Colonic mucosa (tissue), 4 donors: ENCODE results near the gene TREM2. TPM values are rescaled to one million over a fixed set of nuclear protein-coding genes. Genes with fewer than 3 reads are reported as not detected.

Experiments used
- DNase-seq: peaks from one replicate; pipeline ENCODE4 v3.0.0-alpha.2; 2020
- H3K27ac ChIP-seq: fragments of 200-600 bp; one replicate; pipeline ENCODE4 v1.8.0; 2021
- H3K27me3 ChIP-seq: fragments of 200-600 bp; one replicate; pipeline ENCODE4 v1.8.0; 2021
- H3K36me3 ChIP-seq: fragments of 200-600 bp; one replicate; pipeline ENCODE4 v1.8.0; 2021
- H3K4me1 ChIP-seq: fragments of 200-600 bp; one replicate; pipeline ENCODE4 v1.8.0; 2021; ENCODE audit warnings: mild to moderate bottlenecking
- H3K4me3 ChIP-seq: fragments of 200-600 bp; one replicate; pipeline ENCODE4 v1.8.0; 2021
- H3K9ac ChIP-seq, 2 donors: one replicate each; pipeline ENCODE4 v1.7.0; 2013; ENCODE audit warnings: control low read depth in 2 of 2, low read depth in 2 of 2, low read length in 2 of 2
- H3K9me3 ChIP-seq: fragments of 200-600 bp; one replicate; pipeline ENCODE4 v1.8.0; 2021
- intact Hi-C: fragments of 100-400 bp; cut with DNase I; formaldehyde crosslinking; loops from one replicate; pipeline ENCODE4 v1.14.1; 2022
- total RNA-seq, 2 donors: library from RNA; stranded (reverse); fragmentation: NEBNext Ultra II Directional in 1 of 2; extraction: Animal tissue kit (Norgen Biotek cat#: 25700) in 1 of 2; gene quantifications; one replicate each; pipeline ENCODE4 v1.2.1, GENCODE V29; 2021
- TF ChIP-seq, protein P1 (sequence below): fragments of 200-600 bp; IDR thresholded peaks from one replicate; pipeline ENCODE4 v1.8.0; 2022; ENCODE audit warnings: antibody characterized with exemption, mild to moderate bottlenecking
- donor health status: healthy.
- donor health status: DM: no; HTN: no; CAD: no.
- donor health status: DM: no; HTN: no; CAD: no.

TREM2 gene
- total RNA-seq, 2 donors from 2014 or later = 0.88 TPM; not detected in 1

DNA sequence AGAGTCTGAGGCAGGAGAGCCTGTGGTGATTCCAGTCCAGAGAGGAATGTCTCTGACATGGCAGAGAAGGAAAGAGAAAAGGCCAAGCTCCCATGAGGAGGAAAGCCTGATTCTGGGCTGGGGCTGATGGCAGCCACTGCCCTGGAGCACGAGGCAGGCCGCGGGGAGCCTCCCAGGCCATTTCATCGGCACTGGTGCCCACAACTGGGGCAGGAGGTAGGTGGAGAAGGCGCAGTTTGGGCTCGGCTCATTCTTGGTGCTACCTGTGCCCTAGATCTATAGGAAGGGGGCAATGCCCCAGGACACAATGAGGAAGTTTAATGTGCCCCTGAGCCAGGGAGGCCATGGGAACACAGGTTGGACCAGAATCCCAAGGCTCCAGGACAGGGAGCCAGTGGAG is 6.1 kb downstream of the TREM2 start:
- no peak overlapping the region for H3K27ac ChIP-seq
- H3K9ac ChIP-seq = no peak overlapping the region
- TF ChIP-seq, protein P1, sequence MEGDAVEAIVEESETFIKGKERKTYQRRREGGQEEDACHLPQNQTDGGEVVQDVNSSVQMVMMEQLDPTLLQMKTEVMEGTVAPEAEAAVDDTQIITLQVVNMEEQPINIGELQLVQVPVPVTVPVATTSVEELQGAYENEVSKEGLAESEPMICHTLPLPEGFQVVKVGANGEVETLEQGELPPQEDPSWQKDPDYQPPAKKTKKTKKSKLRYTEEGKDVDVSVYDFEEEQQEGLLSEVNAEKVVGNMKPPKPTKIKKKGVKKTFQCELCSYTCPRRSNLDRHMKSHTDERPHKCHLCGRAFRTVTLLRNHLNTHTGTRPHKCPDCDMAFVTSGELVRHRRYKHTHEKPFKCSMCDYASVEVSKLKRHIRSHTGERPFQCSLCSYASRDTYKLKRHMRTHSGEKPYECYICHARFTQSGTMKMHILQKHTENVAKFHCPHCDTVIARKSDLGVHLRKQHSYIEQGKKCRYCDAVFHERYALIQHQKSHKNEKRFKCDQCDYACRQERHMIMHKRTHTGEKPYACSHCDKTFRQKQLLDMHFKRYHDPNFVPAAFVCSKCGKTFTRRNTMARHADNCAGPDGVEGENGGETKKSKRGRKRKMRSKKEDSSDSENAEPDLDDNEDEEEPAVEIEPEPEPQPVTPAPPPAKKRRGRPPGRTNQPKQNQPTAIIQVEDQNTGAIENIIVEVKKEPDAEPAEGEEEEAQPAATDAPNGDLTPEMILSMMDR = no peak
- no peaks in the 10 kb centered on the region for H3K27me3 ChIP-seq
- H3K4me3 ChIP-seq = no peak overlapping the region
- intact Hi-C loops = no loop called here
- no peaks in the 10 kb centered on the region for H3K36me3 ChIP-seq
- no peaks in the 10 kb centered on the region for H3K4me1 ChIP-seq
- DNase-seq = no peak
- no peaks in the 10 kb centered on the region for H3K9me3 ChIP-seq

DNA sequence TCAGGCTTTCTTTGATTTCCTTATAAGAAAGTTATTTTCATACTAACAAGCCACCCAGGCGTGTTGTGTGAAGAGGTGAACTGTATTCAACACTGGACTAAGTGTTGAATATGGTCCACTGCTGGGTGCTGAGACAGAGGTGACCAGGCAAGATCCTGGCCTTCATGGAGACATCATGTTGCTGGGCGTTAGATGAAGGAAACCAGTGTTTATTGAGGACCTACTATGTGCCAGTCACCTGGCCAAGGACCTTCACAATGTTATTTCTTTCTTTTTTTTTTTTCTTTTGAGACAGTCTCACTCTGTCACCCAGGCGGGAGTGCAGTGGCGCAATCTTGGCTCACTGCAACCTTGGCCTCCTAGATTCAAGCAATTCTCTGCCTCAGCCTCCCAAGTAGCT is 6.9 kb downstream of the TREM2 start:
- H3K27me3 ChIP-seq = no peaks in the 10 kb centered on the region
- H3K9me3 ChIP-seq = no peaks in the 10 kb centered on the region
- TF ChIP-seq, protein P1 = no peak
- intact Hi-C loops = no loop called here
- no peak overlapping the region for H3K27ac ChIP-seq
- H3K4me3 ChIP-seq = no peak overlapping the region
- no peaks in the 10 kb centered on the region for H3K36me3 ChIP-seq
- no peaks in the 10 kb centered on the region for H3K4me1 ChIP-seq
- DNase-seq = no peak
- no peak overlapping the region for H3K9ac ChIP-seq

DNA sequence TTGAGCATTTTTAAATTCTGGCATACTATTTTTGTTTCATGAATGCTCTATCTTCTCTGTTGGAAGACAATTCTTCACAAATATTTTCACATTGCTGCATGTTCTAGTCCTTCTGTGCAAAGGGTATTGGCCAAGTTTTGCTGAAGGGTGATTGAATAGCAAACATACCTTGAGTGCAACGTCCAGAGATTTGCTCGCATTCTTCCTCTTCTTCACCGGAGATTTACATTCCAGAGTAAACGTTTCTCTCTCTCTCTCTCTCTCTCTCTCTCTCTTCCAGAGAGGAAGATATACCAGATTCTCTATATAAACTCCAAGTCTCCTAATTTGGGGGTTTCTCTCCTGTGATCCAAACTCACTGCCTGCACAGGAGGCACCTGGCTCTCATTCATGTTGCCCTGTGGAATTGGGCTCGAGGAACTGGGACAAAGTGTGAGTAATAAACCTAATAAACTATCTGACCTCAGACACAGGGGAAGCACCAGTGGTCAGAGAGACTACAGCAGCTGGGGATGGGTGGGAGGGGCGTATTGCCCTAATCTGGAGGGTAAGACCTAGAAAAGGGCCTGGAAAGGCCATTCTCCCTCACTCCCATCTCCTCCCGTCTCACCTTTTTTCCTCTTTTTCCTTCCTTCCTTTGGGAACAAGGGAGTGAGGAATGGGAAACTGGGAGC is 7.6 kb downstream of the TREM2 start:
- no peak overlapping the region for H3K9ac ChIP-seq
- H3K27ac ChIP-seq = no peak overlapping the region
- TF ChIP-seq, protein P1 = no peak
- H3K4me1 ChIP-seq = no peaks in the 10 kb centered on the region
- no peak overlapping the region for H3K4me3 ChIP-seq
- H3K9me3 ChIP-seq = no peaks in the 10 kb centered on the region
- no peaks in the 10 kb centered on the region for H3K27me3 ChIP-seq
- no peaks in the 10 kb centered on the region for H3K36me3 ChIP-seq
- DNase-seq = no peak
- intact Hi-C loops = no loop called here

DNA sequence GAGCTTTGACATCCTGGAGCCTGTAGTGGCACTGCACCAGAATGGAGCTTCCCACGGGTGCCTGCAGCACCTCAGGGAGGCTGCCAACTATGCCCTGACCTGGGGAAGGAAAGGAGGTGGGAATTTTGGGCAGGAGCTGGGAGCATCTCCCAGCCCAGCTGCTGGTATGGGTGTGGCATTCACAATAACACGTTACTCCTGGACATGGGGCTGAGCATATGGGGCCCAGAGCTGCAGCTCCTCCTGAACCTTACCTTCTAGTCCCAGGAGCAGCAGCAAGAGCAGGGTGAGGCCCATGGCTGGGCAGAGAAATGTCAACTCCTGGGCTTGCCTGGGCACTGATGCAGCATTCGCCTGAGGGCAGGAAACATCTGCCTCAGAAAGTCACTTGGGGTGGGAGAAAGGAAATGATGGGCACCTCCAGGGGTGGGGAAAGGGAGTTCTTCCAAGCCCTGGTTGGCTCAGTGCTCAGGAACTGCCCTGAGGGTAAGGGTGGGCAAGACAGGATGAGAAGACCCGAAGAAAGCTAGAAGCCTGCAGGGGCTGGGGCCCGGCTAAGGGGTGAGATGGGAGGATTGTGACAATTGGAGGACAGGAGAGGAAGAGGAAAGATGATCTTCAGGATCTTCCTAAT is 8.8 kb downstream of the TREM2 start, which contains the start of gene TREML1:
Gene TREML1, minus strand, starts transcription at position 356 of the 634 bp plus-strand sequence. Its CDS starts 59 bp downstream, at position 297.
- Histone ChIP-seq H3K36me3 (no peaks in the 10 kb centered on the region), H3K9me3 (no peaks in the 10 kb centered on the region), H3K27me3 (no peaks in the 10 kb centered on the region), H3K27ac (no peak within 1 kb of the TSS), H3K9ac (no peak within 1 kb of the TSS), H3K4me3 (no peak within 1 kb of the TSS), H3K4me1 (no peaks in the 10 kb centered on the region)
- intact Hi-C loops = no loop called here
- TF ChIP-seq, protein P1 = no peak
- no peak for DNase-seq

DNA sequence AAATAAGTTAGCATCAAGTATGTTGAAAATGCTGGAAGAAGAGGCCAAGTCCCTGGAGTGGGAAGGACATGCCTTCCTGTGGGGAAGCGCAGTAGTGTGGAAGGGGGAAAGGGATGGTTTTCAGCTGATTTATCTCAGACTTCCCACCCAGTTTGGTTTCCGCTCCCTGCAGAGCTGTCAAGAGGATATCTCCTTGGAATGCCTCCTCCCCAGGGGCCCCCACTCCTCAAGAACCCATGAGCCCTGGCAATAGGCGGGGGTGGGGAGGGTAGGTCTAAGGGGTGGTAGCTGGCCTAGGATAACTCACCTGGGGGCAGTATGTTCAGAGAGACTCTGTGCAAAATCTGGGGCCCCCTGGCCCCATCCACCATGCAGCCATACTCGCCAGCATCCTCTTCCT is 9.5 kb downstream of the TREM2 start:
- Histone ChIP-seq H3K4me3 (no peak overlapping the region), H3K9me3 (no peaks in the 10 kb centered on the region), H3K9ac (no peak overlapping the region), H3K27ac (no peak overlapping the region), H3K4me1 (no peaks in the 10 kb centered on the region), H3K27me3 (no peaks in the 10 kb centered on the region), H3K36me3 (no peaks in the 10 kb centered on the region)
- intact Hi-C loops = no loop called here
- DNase-seq = no peak
- TF ChIP-seq, protein P1 = no peak
